ENCODE measurements around the gene CEP57.

GRCh38 chr11:95792200-95792599 is 1.9 kb downstream of the CEP57 start:
- TF ChIP-seq CTCF (IDR thresholded peaks at IDR 0.05) (no peak), POLR2A (IDR thresholded peaks at IDR 0.05) (no peak)
